ENCODE results near the gene AKAP3.

DNA sequence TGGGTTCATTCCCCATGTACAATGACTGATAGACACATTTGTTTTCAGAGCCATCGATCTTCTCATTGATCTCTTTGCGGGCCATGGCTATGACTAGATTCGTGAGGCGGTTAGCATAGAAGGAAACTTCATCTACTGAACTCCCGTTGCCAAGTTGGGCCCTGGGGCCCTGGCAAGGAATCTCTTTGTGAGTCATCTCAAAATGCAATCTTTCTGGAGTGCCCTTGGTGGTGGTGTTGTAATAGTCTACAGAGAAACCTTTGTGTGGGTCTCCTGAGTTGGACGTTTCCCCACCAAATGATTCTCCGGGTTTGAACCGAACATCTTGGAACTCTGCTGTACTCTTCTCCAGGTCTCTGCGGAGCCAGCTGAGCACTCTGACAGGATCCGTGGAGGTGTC lies 20.4 kb downstream of the AKAP3 start:
- TF ChIP-seq, protein P1, sequence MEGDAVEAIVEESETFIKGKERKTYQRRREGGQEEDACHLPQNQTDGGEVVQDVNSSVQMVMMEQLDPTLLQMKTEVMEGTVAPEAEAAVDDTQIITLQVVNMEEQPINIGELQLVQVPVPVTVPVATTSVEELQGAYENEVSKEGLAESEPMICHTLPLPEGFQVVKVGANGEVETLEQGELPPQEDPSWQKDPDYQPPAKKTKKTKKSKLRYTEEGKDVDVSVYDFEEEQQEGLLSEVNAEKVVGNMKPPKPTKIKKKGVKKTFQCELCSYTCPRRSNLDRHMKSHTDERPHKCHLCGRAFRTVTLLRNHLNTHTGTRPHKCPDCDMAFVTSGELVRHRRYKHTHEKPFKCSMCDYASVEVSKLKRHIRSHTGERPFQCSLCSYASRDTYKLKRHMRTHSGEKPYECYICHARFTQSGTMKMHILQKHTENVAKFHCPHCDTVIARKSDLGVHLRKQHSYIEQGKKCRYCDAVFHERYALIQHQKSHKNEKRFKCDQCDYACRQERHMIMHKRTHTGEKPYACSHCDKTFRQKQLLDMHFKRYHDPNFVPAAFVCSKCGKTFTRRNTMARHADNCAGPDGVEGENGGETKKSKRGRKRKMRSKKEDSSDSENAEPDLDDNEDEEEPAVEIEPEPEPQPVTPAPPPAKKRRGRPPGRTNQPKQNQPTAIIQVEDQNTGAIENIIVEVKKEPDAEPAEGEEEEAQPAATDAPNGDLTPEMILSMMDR (tag by site-specific recombination; IDR thresholded peaks at IDR 0.05), result no peak
- TF ChIP-seq HOXA7 (CRISPR knock-in tag; IDR thresholded peaks at IDR 0.05; ENCODE audit: borderline replicate concordance) (no peak), ZNF571 (tag by site-specific recombination; IDR thresholded peaks at IDR 0.05) (no peak), ZNF76 (tag by site-specific recombination; IDR thresholded peaks at IDR 0.05; ENCODE audit: borderline replicate concordance, low read depth) (no peak), ZNF146 (tag by site-specific recombination; IDR thresholded peaks at IDR 0.05) (no peak)
- TF ChIP-seq, protein P2, sequence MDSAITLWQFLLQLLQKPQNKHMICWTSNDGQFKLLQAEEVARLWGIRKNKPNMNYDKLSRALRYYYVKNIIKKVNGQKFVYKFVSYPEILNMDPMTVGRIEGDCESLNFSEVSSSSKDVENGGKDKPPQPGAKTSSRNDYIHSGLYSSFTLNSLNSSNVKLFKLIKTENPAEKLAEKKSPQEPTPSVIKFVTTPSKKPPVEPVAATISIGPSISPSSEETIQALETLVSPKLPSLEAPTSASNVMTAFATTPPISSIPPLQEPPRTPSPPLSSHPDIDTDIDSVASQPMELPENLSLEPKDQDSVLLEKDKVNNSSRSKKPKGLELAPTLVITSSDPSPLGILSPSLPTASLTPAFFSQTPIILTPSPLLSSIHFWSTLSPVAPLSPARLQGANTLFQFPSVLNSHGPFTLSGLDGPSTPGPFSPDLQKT (IDR thresholded peaks at IDR 0.05; ENCODE audit: borderline replicate concordance, low read depth, low read length), result no peak
- TF ChIP-seq, protein P3, sequence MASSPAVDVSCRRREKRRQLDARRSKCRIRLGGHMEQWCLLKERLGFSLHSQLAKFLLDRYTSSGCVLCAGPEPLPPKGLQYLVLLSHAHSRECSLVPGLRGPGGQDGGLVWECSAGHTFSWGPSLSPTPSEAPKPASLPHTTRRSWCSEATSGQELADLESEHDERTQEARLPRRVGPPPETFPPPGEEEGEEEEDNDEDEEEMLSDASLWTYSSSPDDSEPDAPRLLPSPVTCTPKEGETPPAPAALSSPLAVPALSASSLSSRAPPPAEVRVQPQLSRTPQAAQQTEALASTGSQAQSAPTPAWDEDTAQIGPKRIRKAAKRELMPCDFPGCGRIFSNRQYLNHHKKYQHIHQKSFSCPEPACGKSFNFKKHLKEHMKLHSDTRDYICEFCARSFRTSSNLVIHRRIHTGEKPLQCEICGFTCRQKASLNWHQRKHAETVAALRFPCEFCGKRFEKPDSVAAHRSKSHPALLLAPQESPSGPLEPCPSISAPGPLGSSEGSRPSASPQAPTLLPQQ (tag by site-specific recombination; IDR thresholded peaks at IDR 0.05), result no peak
